ENCODE results near the gene SLC35G3.

GRCh38 chr17:35171834-35172233 is 22.4 kb downstream of the SLC35G3 start:
- TF ChIP-seq MAX (IDR thresholded peaks at IDR 0.05) (no peak), SP1 (IDR thresholded peaks at IDR 0.05; ENCODE audit: low read depth, low read length) (no peak), EP300 (IDR thresholded peaks at IDR 0.05; ENCODE audit: borderline replicate concordance in 1 of 2, low read depth in 2 of 2, low read length in 2 of 2) (no peak), KDM1A (IDR thresholded peaks at IDR 0.05; ENCODE audit: borderline replicate concordance, low read length) (no peak), USF2 (IDR thresholded peaks at IDR 0.05; ENCODE audit: low read length) (no peak), POLR2A (IDR thresholded peaks at IDR 0.05; ENCODE audit: control extremely low read depth in 1 of 2, low read depth in 2 of 2, low read length in 2 of 2) (no peak), HDAC2 (IDR thresholded peaks at IDR 0.05; ENCODE audit: borderline replicate concordance in 1 of 2, low read depth in 2 of 2, low read length in 2 of 2) (no peak), RAD21 (IDR thresholded peaks at IDR 0.05 in 1 of 2, conservative IDR thresholded peaks at IDR 0.05 in 1 of 2; ENCODE audit: low read depth in 2 of 2, low read length in 2 of 2) (no peak), EZH2 (IDR thresholded peaks at IDR 0.05; ENCODE audit: low read depth, low read length, severe bottlenecking) (no peak), NRF1 (IDR thresholded peaks at IDR 0.05; ENCODE audit: low read depth, low read length) (no peak), CREB1 (IDR thresholded peaks at IDR 0.05) (no peak), SUZ12 (IDR thresholded peaks at IDR 0.05; ENCODE audit: low read length) (no peak), RXRA (IDR thresholded peaks at IDR 0.05; ENCODE audit: insufficient read depth, low read depth, low read length) (no peak)
- TF ChIP-seq, protein P1, sequence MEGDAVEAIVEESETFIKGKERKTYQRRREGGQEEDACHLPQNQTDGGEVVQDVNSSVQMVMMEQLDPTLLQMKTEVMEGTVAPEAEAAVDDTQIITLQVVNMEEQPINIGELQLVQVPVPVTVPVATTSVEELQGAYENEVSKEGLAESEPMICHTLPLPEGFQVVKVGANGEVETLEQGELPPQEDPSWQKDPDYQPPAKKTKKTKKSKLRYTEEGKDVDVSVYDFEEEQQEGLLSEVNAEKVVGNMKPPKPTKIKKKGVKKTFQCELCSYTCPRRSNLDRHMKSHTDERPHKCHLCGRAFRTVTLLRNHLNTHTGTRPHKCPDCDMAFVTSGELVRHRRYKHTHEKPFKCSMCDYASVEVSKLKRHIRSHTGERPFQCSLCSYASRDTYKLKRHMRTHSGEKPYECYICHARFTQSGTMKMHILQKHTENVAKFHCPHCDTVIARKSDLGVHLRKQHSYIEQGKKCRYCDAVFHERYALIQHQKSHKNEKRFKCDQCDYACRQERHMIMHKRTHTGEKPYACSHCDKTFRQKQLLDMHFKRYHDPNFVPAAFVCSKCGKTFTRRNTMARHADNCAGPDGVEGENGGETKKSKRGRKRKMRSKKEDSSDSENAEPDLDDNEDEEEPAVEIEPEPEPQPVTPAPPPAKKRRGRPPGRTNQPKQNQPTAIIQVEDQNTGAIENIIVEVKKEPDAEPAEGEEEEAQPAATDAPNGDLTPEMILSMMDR (IDR thresholded peaks at IDR 0.05; ENCODE audit: control extremely low read depth in 1 of 3, insufficient read depth in 1 of 3, low read depth in 1 of 3, low read length in 3 of 3): no peak
